Mammary epithelial cell (primary cell): ENCODE data around the gene LRRC25.

Source experiments
- EZH2 ChIP-seq: IDR thresholded peaks from 2 replicates; pipeline ENCODE4 v1.6.1; 2012; ENCODE audit warnings: low read length, inconsistent platforms, borderline replicate concordance
- TF ChIP-seq, protein P1 (sequence below), 2 donors: IDR thresholded peaks in 1 of 2; conservative IDR thresholded peaks in 1 of 2; 2 replicates each; pipeline ENCODE4 v1.5.1; 2011 to 2012; ENCODE audit warnings: inconsistent platforms in 2 of 2, low read length in 2 of 2, mild to moderate bottlenecking in 2 of 2, control low read depth in 1 of 2, low read depth in 1 of 2; ENCODE audit not compliant: insufficient read depth in 1 of 2; ENCODE audit errors: extremely low read depth in 1 of 2

- TF ChIP-seq, protein P1, sequence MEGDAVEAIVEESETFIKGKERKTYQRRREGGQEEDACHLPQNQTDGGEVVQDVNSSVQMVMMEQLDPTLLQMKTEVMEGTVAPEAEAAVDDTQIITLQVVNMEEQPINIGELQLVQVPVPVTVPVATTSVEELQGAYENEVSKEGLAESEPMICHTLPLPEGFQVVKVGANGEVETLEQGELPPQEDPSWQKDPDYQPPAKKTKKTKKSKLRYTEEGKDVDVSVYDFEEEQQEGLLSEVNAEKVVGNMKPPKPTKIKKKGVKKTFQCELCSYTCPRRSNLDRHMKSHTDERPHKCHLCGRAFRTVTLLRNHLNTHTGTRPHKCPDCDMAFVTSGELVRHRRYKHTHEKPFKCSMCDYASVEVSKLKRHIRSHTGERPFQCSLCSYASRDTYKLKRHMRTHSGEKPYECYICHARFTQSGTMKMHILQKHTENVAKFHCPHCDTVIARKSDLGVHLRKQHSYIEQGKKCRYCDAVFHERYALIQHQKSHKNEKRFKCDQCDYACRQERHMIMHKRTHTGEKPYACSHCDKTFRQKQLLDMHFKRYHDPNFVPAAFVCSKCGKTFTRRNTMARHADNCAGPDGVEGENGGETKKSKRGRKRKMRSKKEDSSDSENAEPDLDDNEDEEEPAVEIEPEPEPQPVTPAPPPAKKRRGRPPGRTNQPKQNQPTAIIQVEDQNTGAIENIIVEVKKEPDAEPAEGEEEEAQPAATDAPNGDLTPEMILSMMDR (conservative IDR thresholded peaks at IDR 0.05 in 1 of 2, IDR thresholded peaks at IDR 0.05 in 1 of 2; ENCODE audit: extremely low read depth in 1 of 2, insufficient read depth in 1 of 2, low read depth in 1 of 2, low read length in 2 of 2), result no peak
- TF ChIP-seq EZH2, result no peak
These were observed 15.3 kb upstream of the LRRC25 start for GRCh38 chr19:18412610-18413239.
